ENCODE measurements around the gene BRIP1.

- TF ChIP-seq CTCF (IDR thresholded peaks at IDR 0.05; ENCODE audit: extremely low read depth in 1 of 2, insufficient read depth in 1 of 2, low read depth in 1 of 2, low read length in 2 of 2) = no peak
- no peak for TF ChIP-seq POLR2AphosphoS5 (IDR thresholded peaks at IDR 0.05; ENCODE audit: insufficient read depth, low read depth, low read length)
These were observed 7.3 kb downstream of the BRIP1 start for GRCh38 chr17:61856035-61856434.
